HCT116 (cell line): Measurements from ENCODE around the gene SLC39A5. TPM values are rescaled to one million over a fixed set of nuclear protein-coding genes. Genes with fewer than 3 reads are reported as not detected.

Experiments used
- ATAC-seq: fragments of 200-7000 bp; cut with Tn5 transposase; 2 replicates; pipeline ENCODE4 v1.9.1; 2020; ENCODE audit warnings: mild to moderate bottlenecking, moderate library complexity
- BruUV-seq: library from RNA; stranded (reverse); fragments of 400-500 nt; replicated peaks from 2 replicates; lab custom pipeline; 2021; lab: Mats Ljungman, UMichigan
- CTCF ChIA-PET: fragments of 300-600 bp; sonication (Branson Sonifier 250); formaldehyde crosslinking; loops from one replicate; lab custom pipeline; 2021; ENCODE audit warnings: antibody characterized with exemption; lab: Charles Lee
- POLR2A ChIA-PET: fragments of 300-600, 350-600 bp; sonication (Branson Sonifier 250); formaldehyde crosslinking; loops from one replicate; lab custom pipeline; 2021; ENCODE audit warnings: antibody characterized with exemption; lab: Charles Lee
- RAD21 ChIA-PET, 2 experiments: fragments of 300-600 bp; sonication (Branson Sonifier 250); formaldehyde crosslinking; loops; one replicate each; lab custom pipeline; 2023; ENCODE audit warnings: low total read pairs in 2 of 2; ENCODE audit not compliant: uncharacterized antibody in 2 of 2, unreplicated experiment in 2 of 2, low non-redundant PET in 1 of 2; lab: Charles Lee
- DNase-seq: peaks from one replicate; pipeline ENCODE4 v3.0.0-alpha.2; 2010; ENCODE audit warnings: low read depth, low spot score
- H2AFZ ChIP-seq: fragments of 200-600 bp; shearing (Covaris generic), sonication (generic); 2 replicates; pipeline ENCODE4 v1.6.1; 2017; ENCODE audit warnings: low read depth, mixed run types, mixed read lengths, antibody characterized with exemption, low read length; ENCODE audit not compliant: poor library complexity, severe bottlenecking
- H3K27ac ChIP-seq: 2 replicates; pipeline ENCODE4 v1.5.1; 2012; ENCODE audit warnings: low read depth, low read length
- H3K27me3 ChIP-seq: fragments of 200-600 bp; sonication (generic); 2 replicates; pipeline ENCODE4 v1.6.1; 2016; ENCODE audit warnings: mixed run types, low read length, mixed read lengths; ENCODE audit not compliant: insufficient read depth
- H3K36me3 ChIP-seq, 2 experiments: fragments of 200-500 bp in 1 of 2; fragments of 200-600 bp in 1 of 2; sonication (Bioruptor generic) in 1 of 2; sonication (generic) in 1 of 2; 2 replicates each; pipeline versions ENCODE4 v1.5.1 to v1.6.1; 2014 to 2016; ENCODE audit warnings: low read length in 2 of 2, inconsistent platforms in 1 of 2, mixed read lengths in 1 of 2, mixed run types in 1 of 2; ENCODE audit not compliant: insufficient read depth in 2 of 2, control insufficient read depth in 1 of 2
- H3K4me1 ChIP-seq, 2 experiments: fragments of 200-600 bp in 1 of 2; sonication (generic) in 1 of 2; 2 replicates each; pipeline versions ENCODE4 v1.5.1 to v1.6.1; 2012 to 2017; ENCODE audit warnings: low read length in 2 of 2, inconsistent platforms in 1 of 2, mild to moderate bottlenecking in 1 of 2, mixed read lengths in 1 of 2, mixed run types in 1 of 2, moderate library complexity in 1 of 2; ENCODE audit not compliant: insufficient read depth in 2 of 2, control insufficient read depth in 1 of 2
- H3K4me2 ChIP-seq: fragments of 200-600 bp; sonication (generic); 2 replicates; pipeline ENCODE4 v1.6.1; 2017; ENCODE audit warnings: mixed run types, low read length, mixed read lengths
- H3K4me3 ChIP-seq, 2 experiments: fragments of 200-600 bp in 1 of 2; sonication (generic) in 1 of 2; replicated peaks in 1 of 2; 2 replicates each; pipeline ENCODE4 v1.5.1; 2011 to 2016; ENCODE audit warnings: low read length in 2 of 2, control low read depth in 1 of 2, low read depth in 1 of 2, mild to moderate bottlenecking in 1 of 2, mixed read lengths in 1 of 2, mixed run types in 1 of 2
- H3K79me2 ChIP-seq: fragments of 200-600 bp; sonication (generic); 2 replicates; pipeline ENCODE4 v1.6.1; 2017; ENCODE audit warnings: mild to moderate bottlenecking, mixed run types, low read length, moderate library complexity, mixed read lengths; ENCODE audit not compliant: insufficient read depth
- H3K9ac ChIP-seq: fragments of 200-600 bp; sonication (generic); 2 replicates; pipeline ENCODE4 v1.6.1; 2016; ENCODE audit warnings: low read length, mixed read lengths
- H3K9me2 ChIP-seq: fragments of 200-600 bp; sonication (generic), shearing (Covaris generic); 2 replicates; pipeline ENCODE4 v1.6.1; 2017; ENCODE audit warnings: mixed run types, mild to moderate bottlenecking, moderate library complexity; ENCODE audit not compliant: insufficient read depth
- H3K9me3 ChIP-seq, 2 experiments: fragments of 200-500 bp in 1 of 2; fragments of 200-600 bp in 1 of 2; sonication (Bioruptor generic) in 1 of 2; sonication (generic) in 1 of 2; 2 replicates each; pipeline ENCODE4 v1.6.1; 2014 to 2017; ENCODE audit warnings: low read length in 2 of 2, mixed read lengths in 2 of 2, inconsistent platforms in 1 of 2, low read depth in 1 of 2, mild to moderate bottlenecking in 1 of 2, mixed run types in 1 of 2, moderate library complexity in 1 of 2; ENCODE audit not compliant: control insufficient read depth in 1 of 2, insufficient read depth in 1 of 2
- H4K20me1 ChIP-seq: fragments of 200-600 bp; sonication (generic), shearing (Covaris generic); 2 replicates; pipeline ENCODE4 v1.6.1; 2017; ENCODE audit warnings: mixed run types, mild to moderate bottlenecking, moderate library complexity; ENCODE audit not compliant: insufficient read depth
- CBX3 ChIP-seq: IDR thresholded peaks from 2 replicates; pipeline ENCODE4 v1.6.1; 2012; ENCODE audit warnings: low read depth
- CEBPB ChIP-seq: IDR thresholded peaks from 2 replicates; pipeline ENCODE4 v1.6.1; 2012; ENCODE audit warnings: low read depth
- JUND ChIP-seq: IDR thresholded peaks from 2 replicates; pipeline ENCODE4 v1.6.1; 2012
- POLR2A ChIP-seq: IDR thresholded peaks from 2 replicates; pipeline ENCODE4 v1.7.0; 2011; ENCODE audit warnings: borderline replicate concordance; ENCODE audit not compliant: insufficient read depth, insufficient read length; ENCODE audit errors: extremely low read depth
- POLR2AphosphoS5 ChIP-seq: IDR thresholded peaks from 2 replicates; pipeline ENCODE4 v1.6.1; 2011; ENCODE audit warnings: mild to moderate bottlenecking, low read depth, low read length, moderate library complexity
- SP1 ChIP-seq: IDR thresholded peaks from 2 replicates; pipeline ENCODE4 v1.6.1; 2012; ENCODE audit warnings: low read depth
- SRF ChIP-seq: IDR thresholded peaks from 2 replicates; pipeline ENCODE4 v1.6.1; 2012; ENCODE audit warnings: low read depth
- YY1 ChIP-seq: IDR thresholded peaks from 2 replicates; pipeline ENCODE4 v1.6.1; 2011; ENCODE audit warnings: low read length, low read depth, moderate library complexity, mild to moderate bottlenecking; ENCODE audit not compliant: insufficient replicate concordance; ENCODE audit errors: extremely low read depth
- ZFX ChIP-seq: fragments of 450-650 bp; IDR thresholded peaks from 2 replicates; pipeline ENCODE4 v1.6.1; 2017
- intact Hi-C: fragments of 100-400 bp; cut with micrococcal nuclease; formaldehyde crosslinking; loops from 2 replicates; pipeline ENCODE4 v1.10.0; 2022
- total RNA-seq: library from RNA; stranded (reverse); gene quantifications from one replicate; pipeline ENCODE4 v1.2.1, GENCODE V29; 2021; ENCODE audit not compliant: unreplicated experiment
- TF ChIP-seq, protein P1 (sequence below): IDR thresholded peaks from 2 replicates; pipeline ENCODE4 v1.6.1; 2012
- TF ChIP-seq, protein P2 (sequence below): IDR thresholded peaks from 2 replicates; pipeline ENCODE4 v1.6.1; 2012; ENCODE audit warnings: low read depth
- TF ChIP-seq, protein P3 (sequence below), 3 experiments: fragments of 200-600 bp in 1 of 3; sonication (generic) in 1 of 3; IDR thresholded peaks in 2 of 3; conservative IDR thresholded peaks in 1 of 3; 2 replicates each; pipeline ENCODE4 v1.5.1; 2012 to 2017; ENCODE audit warnings: low read depth in 2 of 3, low read length in 2 of 3, antibody characterized with exemption in 1 of 3, borderline replicate concordance in 1 of 3, control low read depth in 1 of 3, mild to moderate bottlenecking in 1 of 3, mixed read lengths in 1 of 3, mixed run types in 1 of 3, moderate library complexity in 1 of 3; ENCODE audit not compliant: insufficient read depth in 1 of 3

Gene SLC39A5
- total RNA-seq, 1 experiment from 2014 or later: 0.66 TPM

DNA sequence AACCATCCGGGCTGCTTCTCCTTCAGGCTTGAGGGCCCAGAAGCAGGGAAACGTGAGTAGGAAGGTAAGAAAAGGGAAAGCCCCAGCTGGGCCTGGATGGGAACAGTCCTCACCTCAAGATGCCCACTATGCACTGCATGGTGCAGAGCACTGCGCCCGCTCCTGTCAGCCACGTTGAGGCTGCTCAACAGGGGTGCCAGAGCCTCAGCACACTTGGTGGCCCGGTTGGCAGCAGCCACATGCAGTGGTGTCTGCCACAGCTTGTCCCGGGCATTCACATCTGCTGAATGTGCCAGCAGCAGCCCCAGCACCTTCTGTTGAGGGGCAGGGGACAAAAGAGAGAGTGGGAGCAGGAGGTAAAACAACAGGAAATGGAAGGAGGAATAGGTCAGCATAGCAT, 25.8 kb downstream of the SLC39A5 start:
- Histone ChIP-seq H3K4me1 (peaks cover 17 to 29% of the 10 kb centered on the region in 2 experiments), H4K20me1 (no peaks in the 10 kb centered on the region), H3K9ac (no peak overlapping the region), H3K27me3 (no peaks in the 10 kb centered on the region), H3K36me3 (peaks cover 30 to 56% of the 10 kb centered on the region in 2 experiments), H3K9me2 (no peaks in the 10 kb centered on the region), H3K9me3 (no peaks in the 10 kb centered on the region), H3K79me2 (peaks cover 30% of the 10 kb centered on the region), H3K4me2 (no peak overlapping the region), H3K27ac (no peak overlapping the region), H3K4me3 (no peak overlapping the region), H2AFZ (no peak overlapping the region)
- ChIA-PET RAD21 (no interaction called here), POLR2A (interaction anchor here (1.2 kb wide), 1 partner anchor 34 kb away, joined by 3 read pairs; the partner anchor contains the start of gene RNF41), CTCF (no interaction called here)
- BruUV-seq: no TSS peak
- intact Hi-C loops: loop anchor here (5.0 kb wide), 1 partner anchor 33 kb away; the partner anchor contains the start of genes NABP2 and RNF41
- DNase-seq (no peak), ATAC-seq (no peak)
- TF ChIP-seq CBX3 (no peak), YY1 (no peak), CEBPB (no peak), SRF (no peak), POLR2AphosphoS5 (no peak), POLR2A (no peak), ZFX (no peak), JUND (no peak), SP1 (no peak)
- TF ChIP-seq, protein P1, sequence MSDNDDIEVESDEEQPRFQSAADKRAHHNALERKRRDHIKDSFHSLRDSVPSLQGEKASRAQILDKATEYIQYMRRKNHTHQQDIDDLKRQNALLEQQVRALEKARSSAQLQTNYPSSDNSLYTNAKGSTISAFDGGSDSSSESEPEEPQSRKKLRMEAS: no peak
- TF ChIP-seq, protein P2, sequence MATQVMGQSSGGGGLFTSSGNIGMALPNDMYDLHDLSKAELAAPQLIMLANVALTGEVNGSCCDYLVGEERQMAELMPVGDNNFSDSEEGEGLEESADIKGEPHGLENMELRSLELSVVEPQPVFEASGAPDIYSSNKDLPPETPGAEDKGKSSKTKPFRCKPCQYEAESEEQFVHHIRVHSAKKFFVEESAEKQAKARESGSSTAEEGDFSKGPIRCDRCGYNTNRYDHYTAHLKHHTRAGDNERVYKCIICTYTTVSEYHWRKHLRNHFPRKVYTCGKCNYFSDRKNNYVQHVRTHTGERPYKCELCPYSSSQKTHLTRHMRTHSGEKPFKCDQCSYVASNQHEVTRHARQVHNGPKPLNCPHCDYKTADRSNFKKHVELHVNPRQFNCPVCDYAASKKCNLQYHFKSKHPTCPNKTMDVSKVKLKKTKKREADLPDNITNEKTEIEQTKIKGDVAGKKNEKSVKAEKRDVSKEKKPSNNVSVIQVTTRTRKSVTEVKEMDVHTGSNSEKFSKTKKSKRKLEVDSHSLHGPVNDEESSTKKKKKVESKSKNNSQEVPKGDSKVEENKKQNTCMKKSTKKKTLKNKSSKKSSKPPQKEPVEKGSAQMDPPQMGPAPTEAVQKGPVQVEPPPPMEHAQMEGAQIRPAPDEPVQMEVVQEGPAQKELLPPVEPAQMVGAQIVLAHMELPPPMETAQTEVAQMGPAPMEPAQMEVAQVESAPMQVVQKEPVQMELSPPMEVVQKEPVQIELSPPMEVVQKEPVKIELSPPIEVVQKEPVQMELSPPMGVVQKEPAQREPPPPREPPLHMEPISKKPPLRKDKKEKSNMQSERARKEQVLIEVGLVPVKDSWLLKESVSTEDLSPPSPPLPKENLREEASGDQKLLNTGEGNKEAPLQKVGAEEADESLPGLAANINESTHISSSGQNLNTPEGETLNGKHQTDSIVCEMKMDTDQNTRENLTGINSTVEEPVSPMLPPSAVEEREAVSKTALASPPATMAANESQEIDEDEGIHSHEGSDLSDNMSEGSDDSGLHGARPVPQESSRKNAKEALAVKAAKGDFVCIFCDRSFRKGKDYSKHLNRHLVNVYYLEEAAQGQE: no peak
- TF ChIP-seq, protein P3, sequence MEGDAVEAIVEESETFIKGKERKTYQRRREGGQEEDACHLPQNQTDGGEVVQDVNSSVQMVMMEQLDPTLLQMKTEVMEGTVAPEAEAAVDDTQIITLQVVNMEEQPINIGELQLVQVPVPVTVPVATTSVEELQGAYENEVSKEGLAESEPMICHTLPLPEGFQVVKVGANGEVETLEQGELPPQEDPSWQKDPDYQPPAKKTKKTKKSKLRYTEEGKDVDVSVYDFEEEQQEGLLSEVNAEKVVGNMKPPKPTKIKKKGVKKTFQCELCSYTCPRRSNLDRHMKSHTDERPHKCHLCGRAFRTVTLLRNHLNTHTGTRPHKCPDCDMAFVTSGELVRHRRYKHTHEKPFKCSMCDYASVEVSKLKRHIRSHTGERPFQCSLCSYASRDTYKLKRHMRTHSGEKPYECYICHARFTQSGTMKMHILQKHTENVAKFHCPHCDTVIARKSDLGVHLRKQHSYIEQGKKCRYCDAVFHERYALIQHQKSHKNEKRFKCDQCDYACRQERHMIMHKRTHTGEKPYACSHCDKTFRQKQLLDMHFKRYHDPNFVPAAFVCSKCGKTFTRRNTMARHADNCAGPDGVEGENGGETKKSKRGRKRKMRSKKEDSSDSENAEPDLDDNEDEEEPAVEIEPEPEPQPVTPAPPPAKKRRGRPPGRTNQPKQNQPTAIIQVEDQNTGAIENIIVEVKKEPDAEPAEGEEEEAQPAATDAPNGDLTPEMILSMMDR (IDR thresholded peaks at IDR 0.05 in 2 of 3, conservative IDR thresholded peaks at IDR 0.05 in 1 of 3; ENCODE audit: borderline replicate concordance in 1 of 3, insufficient read depth in 1 of 3, low read depth in 2 of 3, low read length in 2 of 3): no peak
